Middle frontal gyrus (tissue), 1 donor: ENCODE data around the gene SLC20A1.
"Not testable (repeated sequence)": the region's sequence is repeated elsewhere in the genome, so short reads cannot be mapped to it uniquely, and the experiment has no call there.

Source experiments
- DNase-seq: peaks from one replicate; pipeline ENCODE4 v3.0.0-alpha.2; 2015; ENCODE audit warnings: low spot score; ENCODE audit errors: extremely low spot score

SLC20A1 gene, protein sequence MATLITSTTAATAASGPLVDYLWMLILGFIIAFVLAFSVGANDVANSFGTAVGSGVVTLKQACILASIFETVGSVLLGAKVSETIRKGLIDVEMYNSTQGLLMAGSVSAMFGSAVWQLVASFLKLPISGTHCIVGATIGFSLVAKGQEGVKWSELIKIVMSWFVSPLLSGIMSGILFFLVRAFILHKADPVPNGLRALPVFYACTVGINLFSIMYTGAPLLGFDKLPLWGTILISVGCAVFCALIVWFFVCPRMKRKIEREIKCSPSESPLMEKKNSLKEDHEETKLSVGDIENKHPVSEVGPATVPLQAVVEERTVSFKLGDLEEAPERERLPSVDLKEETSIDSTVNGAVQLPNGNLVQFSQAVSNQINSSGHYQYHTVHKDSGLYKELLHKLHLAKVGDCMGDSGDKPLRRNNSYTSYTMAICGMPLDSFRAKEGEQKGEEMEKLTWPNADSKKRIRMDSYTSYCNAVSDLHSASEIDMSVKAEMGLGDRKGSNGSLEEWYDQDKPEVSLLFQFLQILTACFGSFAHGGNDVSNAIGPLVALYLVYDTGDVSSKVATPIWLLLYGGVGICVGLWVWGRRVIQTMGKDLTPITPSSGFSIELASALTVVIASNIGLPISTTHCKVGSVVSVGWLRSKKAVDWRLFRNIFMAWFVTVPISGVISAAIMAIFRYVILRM

DNA sequence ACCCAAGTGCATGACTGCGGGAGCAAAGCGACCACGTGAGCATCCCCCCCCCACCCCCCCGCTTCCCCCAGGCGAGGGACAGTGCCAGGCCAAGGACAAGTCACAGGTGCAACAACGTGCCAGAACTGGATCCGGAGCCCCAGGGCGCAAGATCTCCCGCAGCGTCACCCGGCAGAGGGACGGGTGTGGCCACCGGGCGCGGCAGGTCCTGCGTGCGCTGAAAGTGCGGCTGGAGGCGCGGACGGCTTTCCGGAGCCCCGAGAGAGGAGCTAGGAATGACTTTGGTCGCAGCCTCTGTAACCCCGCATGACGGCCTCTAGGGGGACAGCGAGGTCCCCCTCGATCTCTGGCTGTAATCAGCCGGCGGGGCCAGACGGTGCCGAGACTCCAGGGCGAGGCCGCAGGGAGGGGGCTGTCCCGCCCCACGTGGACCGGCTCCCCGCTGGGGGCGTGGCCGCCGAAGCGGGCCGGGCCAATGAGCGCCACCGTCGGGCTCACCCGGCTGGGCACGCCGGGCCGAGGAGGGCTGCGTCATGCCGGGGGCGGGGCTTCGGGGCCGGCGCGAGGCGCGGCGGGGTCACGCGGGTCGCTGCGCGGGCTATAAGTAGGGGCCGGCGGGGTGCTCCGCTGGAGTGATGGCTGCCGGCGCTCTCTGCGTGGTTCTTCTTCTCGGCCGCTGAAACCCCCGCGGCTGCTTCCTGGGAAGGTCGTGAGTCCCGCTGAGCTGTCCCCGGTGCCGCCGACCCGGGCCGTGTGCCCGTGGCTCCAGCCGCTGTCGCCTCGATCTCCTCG, at the start of gene SLC20A1:
Gene SLC20A1, plus strand, starts transcription at position 630 of the 792 bp plus-strand sequence. CDS start 890 bp downstream, outside the sequence.
- DNase-seq, result peak; percentile 95

DNA sequence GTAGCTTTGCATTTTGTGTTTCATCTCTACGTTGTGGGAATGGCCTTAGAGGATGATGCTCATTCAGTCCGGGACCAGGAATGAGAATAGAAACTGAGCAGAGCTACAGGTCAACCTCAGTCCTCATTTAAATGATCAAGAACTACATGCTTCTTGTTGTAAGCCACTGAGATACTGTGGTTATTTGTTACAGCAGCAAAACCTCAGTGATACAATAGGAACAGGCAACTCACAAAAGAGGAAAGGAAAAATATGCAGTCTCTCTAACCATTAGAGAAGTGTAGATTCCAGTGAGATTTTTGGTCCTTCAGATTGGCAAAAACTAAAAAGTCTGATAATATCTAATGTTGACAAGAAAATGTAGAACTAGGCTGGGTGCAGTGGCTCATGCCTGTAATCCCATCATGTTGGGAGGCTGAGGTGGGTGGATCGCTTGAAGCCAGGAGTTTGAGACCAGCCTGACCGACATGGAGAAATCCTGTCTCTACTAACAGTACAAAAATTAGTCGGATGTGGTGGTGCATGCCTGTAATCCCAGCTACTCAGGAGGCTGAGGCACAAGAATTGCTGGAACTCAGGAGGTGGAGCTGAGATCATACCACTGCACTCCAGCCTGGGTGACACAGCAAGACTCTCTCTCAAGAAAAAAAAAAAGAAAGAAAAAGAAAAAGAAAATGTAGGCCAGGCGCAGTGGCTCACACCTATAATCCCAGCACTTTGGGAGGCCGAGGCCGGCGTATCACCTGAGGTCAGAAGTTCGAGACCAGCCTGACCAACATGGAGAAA, 48.0 kb upstream of the SLC20A1 start:
- DNase-seq, result no peak

DNA sequence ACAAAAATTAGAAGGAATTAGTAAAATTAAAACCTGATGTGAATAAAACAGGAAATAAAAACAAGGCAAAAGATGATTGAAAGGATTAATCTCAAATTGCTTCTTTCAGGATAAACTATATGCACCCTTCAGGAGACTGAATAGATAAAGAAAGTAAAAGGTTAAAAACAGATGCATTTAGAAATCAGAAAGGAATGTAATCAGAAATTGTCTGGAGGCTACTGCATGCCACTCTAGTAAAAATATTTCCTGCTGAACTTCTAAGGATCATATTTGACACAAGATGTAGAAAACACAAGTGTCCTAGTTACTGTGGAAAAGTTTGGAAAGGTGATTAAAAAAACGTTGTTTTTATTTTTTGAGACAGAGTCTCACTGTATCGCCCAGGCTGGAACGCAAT, 45.1 kb upstream of the SLC20A1 start:
- no peak for DNase-seq

DNA sequence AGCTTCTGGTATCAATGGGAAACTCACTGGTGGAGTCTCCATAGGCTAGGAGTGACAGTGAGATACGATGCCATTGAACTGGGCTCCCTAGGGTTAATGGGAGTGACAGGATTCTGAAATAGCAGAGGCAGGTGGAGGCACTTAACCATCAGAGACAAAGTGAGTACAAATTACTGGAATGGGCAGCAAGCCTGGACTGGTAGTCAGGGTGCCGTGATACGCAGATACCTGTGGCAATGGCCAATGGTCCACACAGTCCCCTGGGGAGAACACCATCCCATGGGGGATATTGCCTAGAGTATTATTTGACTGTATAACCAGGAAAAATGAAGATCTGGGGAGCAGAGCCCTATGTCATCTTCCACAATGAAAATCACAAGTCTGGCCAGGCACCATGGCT, 44.0 kb upstream of the SLC20A1 start:
- no peak for DNase-seq

DNA sequence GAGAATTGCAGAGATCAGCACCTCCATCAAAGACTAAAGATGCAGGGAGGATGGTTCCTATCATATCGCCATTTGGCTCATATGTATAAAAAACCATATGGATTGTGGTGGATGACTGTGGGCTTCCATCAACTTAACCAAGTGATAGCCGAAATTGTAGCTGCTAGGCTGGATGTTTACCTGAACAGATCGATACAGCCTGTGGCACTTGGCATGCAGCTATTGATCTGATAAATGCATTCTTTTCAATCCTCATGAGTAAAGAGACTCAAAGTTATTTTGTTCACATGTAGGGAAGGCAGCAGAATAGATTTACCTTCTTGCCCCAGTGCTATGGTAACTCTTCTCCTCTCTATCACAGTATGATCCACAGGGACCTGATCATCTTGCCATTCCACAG, 42.8 kb upstream of the SLC20A1 start:
- no peak for DNase-seq

DNA sequence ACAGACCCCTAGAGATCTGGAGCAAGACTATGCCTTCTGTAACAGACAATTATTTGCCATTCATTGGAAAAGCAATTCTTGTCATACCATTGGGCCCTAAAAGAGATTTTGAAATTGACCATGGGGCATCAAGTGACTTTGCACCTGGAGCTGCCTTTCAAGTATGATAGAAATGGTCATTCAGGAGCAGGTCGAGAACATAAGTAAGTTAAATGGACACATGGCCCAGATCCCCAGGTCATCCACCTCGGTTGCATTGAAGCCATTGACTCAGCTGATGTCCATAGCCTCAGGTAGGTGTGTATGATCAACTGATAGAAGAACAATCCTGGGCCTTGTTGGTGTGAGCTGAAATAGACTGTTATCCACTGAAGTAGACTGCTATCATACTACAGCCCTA, 42.0 kb upstream of the SLC20A1 start:
- no peak for DNase-seq

DNA sequence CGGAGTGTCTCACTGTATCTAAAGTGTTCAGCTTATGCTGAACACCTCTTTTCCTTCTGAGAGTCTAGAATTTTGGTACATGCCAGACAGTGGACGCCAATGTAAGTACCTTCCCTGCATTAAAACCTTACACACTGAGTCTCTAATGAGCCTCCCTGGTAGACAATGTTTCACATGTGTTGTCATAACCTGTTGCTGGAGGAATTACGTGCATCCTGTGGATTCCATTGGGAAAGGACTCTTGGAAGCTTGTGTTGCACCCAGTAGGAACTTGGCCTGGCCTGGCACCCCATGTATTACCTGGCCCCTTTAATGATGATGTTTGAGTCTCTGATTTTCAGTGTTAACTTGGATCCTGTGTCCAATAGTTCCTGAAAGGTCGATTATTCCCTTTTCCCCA, 40.8 kb upstream of the SLC20A1 start:
- no peak for DNase-seq

DNA sequence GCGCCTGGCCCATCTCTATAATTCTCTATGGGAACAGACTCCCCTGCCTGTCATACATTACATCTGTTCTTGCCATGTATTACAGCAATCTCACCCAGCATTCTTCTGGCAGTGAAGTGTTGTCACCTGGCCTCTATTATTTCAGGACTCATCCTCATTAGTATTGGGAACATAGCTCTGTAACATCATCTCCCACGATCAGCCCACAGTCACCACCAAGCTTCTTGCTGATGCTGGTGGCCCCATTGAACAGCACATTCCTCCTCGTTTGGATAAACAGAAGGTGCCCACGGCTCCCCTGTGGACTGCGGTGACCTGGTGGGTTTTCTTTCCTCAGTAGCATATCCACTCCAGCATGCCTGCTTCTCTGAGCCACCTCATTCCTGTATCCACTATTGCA, 39.8 kb upstream of the SLC20A1 start:
- DNase-seq, result no peak

DNA sequence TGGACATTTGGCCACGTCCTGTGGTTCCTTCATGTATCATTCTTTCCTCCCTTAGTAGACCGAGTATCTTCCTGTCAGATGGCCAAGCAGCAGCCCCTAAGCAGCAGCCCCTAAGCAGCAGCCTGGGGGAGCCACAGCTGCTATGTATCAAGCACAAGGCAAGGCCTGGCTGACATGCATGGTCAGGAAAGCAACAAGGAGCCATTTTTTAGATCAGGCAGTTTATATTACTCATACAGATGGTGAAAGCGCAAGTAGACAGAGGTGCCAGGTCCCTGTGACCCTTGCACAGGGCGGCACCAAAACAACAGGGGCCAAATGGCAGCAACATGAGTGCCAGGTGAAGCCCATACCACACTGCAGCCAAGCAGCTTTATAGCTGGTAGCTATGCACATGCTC, 39.2 kb upstream of the SLC20A1 start:
- no peak for DNase-seq

DNA sequence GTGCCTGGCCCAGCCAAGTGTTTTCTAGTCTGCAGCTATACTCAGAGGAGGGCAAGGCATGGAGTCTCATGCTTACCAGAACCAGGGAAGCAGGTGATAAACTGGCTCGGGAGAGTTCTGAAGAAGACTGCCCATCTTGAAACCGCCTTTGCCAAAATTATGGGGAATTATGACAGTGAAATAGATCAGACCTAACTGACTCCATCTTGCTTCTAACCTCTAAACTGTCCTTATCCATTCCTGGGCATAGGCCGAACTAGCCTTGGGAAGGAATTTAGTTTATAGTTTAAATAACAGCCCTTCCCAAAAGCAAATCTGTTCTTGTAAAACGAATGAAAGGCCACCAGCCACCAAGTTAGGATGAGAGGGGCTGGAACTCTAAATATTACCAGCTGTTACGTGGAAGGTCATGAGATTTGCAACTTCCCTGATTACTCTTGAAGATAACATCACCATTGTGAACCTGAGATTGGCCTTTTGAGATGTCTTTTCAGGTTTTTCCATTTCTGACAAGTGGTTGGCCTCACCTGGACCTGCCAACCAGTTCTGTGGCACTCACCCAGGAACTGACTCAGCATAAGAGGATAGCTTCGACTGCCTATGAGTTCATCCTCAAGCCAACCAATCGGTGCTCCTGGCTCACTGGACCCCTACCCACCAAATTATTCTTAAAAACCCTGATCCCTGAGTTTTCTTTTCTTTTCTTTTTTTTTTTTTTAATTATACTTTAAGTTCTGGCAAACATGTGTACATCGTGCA, 37.9 kb upstream of the SLC20A1 start:
- no peak for DNase-seq

DNA sequence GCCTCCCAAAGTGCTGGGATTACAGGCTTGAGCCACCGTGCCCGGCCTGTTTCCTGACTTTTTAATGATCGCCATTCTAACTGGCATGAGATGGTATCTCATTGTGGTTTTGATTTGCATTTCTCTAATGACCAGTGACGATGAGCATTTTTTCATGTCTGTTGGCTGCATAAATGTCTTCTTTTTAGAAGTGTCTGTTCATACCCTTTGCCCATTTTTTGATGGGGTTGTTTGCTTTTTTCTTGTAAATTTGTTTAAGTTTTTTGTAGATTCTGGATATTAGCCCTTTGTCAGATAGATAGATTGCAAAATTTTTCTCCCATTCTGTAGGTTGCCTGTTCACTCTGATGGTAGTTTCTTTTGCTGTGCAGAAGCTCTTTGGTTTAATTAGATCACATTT, 36.4 kb upstream of the SLC20A1 start:
- not testable (repeated sequence) for DNase-seq

DNA sequence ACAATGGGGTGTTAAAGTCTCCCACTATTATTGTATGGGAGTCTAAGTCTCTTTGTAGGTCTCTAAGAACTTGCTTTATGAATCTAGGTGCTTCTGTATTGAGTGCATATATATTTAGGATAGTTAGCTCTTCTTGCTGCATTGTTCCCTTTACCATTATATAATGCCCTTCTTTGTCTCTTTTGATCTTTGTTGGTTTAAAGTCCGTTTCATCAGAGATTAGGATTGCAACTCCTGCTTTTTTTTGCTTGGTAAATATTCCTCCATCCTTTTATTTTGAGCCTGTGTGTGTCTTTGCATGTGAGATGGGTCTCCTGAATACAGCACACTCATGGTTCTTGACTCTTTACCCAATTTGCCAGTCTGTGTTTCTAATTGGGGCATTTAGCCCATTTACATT, 33.5 kb upstream of the SLC20A1 start:
- DNase-seq, result not testable (repeated sequence)

DNA sequence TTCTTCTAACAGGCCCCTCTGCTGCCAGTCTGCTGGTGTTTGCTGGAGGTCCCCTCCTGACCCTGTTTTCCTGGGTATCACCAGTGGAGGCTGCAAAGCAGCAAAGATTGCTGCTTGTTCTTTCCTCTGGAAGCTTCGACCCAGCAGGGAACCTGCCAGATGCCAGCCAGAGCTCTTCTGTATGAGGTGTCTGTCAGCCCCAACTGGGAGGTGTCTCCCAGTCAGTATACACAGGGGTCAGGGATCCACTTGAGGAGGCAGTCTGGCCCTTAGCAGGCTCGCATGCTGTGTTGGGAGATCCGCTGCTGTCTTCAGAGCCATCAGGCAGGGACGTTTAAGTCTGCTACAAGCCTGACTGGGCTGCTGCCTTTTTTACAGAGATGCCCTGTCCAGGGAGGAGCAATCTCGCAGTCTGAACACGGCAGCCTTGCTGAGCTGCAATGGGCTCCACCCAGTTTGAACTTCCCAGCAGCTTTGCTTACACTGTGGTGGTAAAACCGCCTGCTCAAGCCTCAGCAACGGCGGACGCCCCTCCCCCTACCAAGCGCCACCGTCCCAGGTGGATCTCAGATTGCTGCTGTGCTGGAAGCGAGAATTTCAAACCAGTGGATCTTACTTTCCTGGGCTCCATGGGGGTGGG, 31.4 kb upstream of the SLC20A1 start:
- DNase-seq, result no peak

DNA sequence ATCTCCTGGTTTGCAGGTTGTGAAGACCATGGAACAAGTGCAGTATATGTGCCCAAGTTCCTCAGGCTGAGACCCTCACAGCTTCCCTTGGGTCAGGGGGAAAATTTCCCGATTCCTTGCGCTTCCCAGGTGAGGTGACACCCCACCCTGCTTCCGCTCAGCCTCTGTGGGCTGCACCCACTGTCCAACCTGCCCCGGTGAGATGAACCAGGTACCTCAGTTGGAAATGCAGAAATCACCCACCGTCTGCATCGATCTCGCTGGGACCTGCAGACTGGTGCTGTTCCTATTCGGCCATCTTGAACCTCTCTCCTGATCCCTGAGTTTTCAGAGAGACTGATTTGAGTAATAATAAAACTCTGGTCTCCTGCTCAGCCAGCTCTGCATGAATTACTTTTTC, 30.7 kb upstream of the SLC20A1 start:
- DNase-seq, result no peak

DNA sequence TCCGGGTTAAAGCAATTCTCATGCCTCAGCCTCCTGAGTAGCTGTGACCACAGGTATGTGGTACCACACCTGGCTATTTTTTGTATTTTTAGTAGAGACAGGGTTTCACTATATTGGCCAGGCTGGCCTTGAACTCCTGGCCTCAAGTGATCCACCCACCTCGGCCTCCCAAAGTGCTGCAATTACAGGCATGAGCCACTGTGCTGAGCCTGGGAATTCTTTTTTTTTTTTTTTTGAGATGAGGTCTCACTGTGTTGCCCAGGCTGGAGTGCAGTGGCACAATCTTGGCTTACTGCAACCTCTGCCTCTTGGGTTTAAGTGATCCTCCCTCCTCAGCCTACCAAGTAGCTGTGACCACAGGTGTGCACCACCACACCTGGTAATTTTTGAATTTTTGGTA, 29.9 kb upstream of the SLC20A1 start:
- DNase-seq, result not testable (repeated sequence)

DNA sequence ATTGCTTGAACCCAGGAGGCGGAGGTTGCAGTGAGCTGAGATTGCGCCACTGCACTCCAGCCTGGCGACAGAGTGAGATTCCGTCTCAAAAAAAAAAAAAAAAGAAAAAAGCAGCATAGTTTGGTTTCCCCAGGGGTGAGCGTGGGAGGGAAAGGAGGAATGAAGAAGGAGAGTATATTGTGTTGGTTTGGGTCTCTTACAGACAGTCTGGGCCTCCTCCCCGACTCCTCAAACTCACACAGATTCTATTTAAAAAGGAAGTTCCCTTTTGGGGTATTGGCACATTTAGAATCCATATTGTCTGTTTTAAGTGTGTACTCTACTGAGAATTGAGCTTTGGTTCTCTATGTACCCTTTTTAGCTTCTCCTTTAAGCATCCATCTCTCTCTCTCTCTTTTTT, 27.4 kb upstream of the SLC20A1 start:
- DNase-seq, result no peak

DNA sequence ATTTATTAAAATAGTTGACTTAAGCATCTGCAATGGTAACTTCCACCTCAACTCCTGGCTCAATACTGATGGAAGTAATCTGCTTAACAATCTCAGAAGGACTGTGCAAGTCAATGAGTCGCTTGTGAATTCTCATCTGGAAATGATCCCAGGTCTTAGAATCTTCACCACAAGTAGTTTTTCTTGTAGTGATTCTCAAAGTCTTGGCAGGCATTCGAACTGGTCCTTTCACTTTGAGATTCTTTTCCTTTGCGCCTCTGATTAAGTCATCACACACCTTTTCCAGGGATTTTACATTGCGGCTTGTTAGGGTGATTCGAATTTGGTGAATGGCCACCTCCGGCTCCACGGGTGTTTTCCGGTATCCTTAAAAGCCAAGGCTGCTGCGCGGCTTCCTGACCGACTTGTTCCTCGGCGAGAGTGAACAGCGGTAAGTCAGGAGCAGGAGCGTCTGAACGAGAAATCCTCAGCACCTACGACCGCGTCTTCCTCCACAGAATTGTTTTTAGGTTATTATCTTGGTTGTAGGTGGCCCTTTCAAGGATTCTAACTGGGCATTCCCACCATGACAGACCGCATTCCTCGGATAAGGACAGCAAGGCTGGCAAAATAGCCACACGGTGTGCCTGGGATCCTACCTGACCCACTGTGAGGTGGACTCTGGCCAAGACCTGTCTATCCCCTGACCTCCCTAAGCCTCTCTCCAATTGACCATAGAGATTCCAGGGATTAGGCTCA, 23.8 kb upstream of the SLC20A1 start:
- no peak for DNase-seq

DNA sequence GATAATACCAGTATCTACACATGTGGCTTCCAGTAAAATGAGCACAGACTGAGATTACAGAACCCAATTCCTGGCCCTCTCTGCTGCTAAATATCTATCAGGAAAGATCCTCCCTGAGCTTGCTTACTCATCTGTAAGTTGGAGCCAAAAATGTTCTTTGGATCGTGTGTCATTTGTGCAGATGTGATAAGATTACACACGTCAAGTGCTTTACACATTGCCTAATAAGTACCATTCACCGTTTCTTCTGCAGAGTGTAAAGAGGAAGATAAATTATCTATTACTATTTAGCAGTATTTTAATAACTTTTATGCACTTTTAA, 23.2 kb upstream of the SLC20A1 start:
- no peak for DNase-seq

DNA sequence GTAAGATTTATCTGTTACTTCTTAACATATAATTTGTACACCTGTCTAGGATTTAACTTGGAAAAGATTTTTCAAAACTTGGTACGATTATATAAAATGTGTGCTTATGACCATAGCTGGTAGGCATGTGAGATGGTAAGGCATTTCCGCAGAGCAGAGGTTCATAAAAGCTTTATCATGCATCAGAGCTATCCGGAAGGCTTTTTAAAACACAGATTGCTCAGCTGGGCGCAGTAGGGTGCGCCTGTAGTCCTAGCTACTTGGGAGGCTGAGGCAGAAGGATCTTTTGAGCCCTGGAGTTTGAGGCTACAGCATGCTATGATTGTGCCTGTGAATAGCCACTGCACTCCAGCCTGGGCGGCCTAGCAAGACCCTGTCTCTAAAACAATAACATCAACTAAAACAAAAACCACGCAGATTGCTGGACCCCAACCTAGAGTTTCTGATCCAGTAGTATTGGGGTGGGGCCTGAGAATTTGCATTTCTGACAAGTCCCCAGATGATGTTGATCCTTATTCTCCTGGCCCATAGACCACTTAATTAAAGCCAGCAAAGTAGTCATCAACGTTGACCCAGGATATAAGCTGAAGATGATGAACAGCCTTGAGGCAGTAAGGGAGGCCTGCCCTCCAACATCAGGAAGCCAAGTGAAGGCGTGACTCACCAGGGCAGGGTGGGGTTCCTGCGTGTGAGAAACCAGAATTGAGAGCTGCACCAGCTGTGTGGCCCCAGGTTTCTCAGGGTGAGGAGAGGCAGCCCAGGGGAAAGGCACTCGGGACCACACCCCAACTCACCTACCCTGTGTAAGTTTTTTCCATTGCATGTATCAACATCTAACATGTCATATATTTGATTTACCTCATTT, 21.6 kb upstream of the SLC20A1 start:
- no peak for DNase-seq
